Mammary epithelial cell (primary cell): ENCODE measurements around the gene TMEM9B.

ENCODE experiments used
- EZH2 ChIP-seq: IDR thresholded peaks from 2 replicates; pipeline ENCODE4 v1.6.1; 2012; ENCODE audit warnings: low read length, inconsistent platforms, borderline replicate concordance
- TF ChIP-seq, protein P1 (sequence below), 2 donors: IDR thresholded peaks in 1 of 2; conservative IDR thresholded peaks in 1 of 2; 2 replicates each; pipeline ENCODE4 v1.5.1; 2011 to 2012; ENCODE audit warnings: inconsistent platforms in 2 of 2, low read length in 2 of 2, mild to moderate bottlenecking in 2 of 2, control low read depth in 1 of 2, low read depth in 1 of 2; ENCODE audit not compliant: insufficient read depth in 1 of 2; ENCODE audit errors: extremely low read depth in 1 of 2

DNA sequence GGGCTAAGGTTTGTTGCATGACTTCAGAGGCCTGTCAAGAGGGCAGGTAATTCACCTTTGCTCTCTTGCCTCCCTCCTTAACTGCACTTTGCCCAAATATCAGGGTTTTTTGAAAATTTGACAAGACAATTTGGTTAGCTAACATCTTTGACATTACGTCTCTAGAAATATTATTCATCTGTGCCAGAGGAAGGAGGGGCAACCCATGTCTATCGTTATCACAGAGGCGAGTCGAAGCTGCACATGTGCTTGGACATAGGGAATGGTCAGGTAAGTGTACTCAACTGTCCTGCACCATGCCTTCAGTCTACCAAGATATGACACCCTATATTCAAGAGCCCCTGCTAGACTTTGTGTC, 49.6 kb downstream of the TMEM9B start:
- no peak for TF ChIP-seq EZH2
- TF ChIP-seq, protein P1, sequence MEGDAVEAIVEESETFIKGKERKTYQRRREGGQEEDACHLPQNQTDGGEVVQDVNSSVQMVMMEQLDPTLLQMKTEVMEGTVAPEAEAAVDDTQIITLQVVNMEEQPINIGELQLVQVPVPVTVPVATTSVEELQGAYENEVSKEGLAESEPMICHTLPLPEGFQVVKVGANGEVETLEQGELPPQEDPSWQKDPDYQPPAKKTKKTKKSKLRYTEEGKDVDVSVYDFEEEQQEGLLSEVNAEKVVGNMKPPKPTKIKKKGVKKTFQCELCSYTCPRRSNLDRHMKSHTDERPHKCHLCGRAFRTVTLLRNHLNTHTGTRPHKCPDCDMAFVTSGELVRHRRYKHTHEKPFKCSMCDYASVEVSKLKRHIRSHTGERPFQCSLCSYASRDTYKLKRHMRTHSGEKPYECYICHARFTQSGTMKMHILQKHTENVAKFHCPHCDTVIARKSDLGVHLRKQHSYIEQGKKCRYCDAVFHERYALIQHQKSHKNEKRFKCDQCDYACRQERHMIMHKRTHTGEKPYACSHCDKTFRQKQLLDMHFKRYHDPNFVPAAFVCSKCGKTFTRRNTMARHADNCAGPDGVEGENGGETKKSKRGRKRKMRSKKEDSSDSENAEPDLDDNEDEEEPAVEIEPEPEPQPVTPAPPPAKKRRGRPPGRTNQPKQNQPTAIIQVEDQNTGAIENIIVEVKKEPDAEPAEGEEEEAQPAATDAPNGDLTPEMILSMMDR (conservative IDR thresholded peaks at IDR 0.05 in 1 of 2, IDR thresholded peaks at IDR 0.05 in 1 of 2; ENCODE audit: extremely low read depth in 1 of 2, insufficient read depth in 1 of 2, low read depth in 1 of 2, low read length in 2 of 2), result no peak
